HG02970 (cell line): ENCODE results near the gene PKNOX2.

Source experiments
- ATAC-seq: cut with Tn5 transposase; IDR thresholded peaks from one replicate; pipeline ENCODE4 v1.9.1; 2021; ENCODE audit warnings: mild to moderate bottlenecking, moderate library complexity, moderate number of reproducible peaks; ENCODE audit not compliant: unreplicated experiment, low FRiP score

Gene PKNOX2

DNA sequence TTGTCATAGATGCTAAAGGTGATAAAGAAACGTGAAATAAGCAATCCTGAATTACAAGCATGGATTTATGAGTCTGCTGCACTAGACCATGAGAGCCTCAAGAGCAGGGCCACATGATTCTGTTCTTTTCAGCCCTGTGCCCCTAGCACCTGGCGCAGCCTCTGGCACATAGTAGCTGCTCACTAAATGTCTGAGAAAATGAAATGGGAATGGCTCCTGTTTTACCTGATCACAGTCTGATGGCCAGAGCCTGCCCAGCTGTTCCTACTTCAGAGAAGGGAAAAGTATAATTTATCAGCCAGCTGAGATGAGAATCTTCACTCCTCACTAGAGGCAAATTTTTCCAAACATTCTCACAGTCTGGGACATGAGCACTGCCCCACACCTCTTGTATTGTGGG, 10.7 kb upstream of the PKNOX2 start:
- no peak for ATAC-seq

DNA sequence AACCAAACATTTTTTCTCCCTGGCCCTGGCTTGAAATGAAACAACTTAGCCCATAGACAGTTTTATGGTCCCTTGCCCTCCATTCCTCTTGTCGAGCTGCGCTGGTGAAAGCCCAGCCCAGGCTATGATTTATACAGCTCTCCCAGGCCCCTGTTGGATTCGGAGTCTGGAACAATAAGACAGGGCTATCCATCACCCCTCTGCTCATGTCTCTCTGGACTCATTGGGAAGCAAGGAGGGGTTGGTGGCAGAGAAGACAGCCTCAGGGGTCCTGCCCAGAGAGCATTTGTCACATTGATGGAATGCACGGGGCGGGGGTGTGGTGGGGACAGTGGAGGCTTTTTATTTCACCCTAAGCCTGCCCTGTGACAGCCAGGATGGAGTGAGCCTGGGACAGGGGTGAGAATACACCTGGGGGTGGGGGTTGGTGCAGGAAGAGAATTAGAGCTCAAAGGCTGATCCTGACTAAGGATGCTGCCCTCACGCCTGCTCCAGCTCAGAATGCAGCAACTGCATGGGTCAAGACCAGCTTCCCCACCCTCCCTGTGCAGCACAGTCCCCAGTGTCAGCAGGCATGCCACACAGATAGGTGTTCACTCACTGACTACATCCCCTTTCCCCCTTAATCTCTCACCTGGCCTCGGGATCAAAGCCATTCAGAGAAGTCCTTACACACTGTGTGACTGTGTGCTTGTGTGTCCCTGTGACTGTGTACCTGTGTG, 10.0 kb upstream of the PKNOX2 start:
- no peak for ATAC-seq

DNA sequence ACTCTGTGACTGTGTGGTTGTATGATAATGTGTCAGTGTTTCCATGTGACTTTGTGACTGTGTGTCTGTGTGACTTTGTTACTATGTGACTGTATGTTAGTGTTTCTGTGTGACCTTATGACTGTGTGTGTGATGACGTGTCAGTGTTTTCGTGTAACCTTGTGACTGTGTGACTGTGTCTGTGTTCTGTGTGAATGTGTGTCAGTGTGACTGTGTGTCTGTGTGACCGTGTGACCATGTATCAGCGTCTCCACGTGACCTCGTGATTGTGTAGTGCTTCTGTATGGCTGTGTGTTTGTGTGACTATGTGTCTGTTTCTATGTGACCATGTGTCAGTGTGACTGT, 9.5 kb upstream of the PKNOX2 start:
- ATAC-seq, result no peak

DNA sequence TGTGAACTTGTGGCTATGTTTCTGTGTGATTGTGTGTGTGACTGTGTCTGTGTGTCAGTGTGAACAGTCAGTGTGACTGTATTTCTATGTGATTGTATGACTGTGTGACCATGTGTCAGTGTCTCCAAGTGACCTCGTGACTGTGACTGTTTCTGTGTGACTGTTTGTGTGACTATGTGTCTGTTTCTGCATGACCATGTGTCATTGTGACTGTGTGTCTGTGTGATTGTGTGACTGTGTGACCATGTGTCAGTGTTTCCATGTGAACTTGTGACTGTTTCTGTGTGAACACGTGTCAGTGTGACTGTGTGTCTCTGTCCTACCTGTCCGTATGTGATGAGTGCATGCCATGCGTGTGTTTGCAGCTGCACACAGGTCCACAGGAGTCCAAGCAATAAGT, 8.8 kb upstream of the PKNOX2 start:
- no peak for ATAC-seq

DNA sequence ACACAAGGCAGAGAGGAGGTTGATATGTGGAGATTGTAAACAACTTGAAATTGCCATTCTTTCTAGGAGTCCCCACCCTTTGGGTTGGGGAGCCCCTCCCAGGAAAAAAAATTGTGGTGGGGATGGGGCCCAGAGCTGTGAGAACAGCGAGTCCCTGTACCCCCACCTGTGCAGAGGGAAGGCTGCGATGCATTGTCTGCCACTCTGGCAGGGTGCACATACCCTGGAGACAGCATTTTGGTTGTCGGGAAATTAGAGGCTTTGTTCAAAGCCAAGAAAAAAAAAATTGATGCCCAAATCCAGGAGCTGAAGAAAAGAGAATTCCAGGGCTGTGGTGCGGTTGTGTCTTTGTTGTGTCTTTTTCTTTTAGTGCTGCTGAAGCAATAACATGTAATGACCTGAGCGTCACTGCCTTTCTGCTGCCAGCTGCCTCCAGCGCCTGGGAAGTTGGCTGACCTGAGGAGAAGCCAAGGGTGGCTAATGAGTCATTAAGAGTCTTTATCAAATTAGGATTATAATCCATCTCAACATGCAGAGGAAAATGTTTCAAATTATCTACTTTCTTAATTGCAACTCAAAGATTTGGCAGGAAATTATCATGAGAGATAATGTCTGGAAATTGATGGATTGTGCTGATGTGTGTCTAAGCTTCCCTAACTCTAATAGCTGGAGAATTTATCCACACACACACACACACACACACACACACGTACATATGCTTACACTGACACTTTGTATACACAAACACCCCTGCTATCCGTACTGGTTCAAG, 8.0 kb upstream of the PKNOX2 start:
- no peak for ATAC-seq

DNA sequence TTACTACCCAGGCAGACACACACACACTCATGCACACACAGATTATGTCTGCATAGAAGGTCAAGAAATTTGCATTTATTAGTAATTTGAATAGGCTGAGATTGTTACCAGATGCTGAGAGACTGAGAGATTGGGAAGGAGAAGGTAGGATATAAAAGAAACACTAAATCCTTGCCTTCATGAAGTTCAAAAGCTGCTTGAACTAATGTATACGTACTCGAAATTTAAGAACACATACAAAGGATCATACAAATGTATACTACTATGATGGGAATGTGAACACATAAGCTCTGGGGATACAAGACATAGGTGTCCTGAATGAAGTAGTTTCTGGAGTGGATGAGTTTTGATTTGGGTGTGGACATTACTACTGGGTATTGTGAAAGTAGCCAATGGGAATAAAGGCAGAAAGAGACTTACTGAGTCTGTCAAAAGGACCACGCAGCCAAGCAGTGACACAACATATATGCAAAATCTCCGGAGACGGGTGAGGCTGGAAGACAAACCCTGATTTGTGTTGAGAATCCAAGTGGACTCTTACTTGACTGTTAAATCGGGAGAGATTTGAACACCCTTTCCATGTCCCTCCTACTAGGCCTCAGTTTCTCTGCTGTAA, 7.3 kb upstream of the PKNOX2 start:
- ATAC-seq, result no peak

DNA sequence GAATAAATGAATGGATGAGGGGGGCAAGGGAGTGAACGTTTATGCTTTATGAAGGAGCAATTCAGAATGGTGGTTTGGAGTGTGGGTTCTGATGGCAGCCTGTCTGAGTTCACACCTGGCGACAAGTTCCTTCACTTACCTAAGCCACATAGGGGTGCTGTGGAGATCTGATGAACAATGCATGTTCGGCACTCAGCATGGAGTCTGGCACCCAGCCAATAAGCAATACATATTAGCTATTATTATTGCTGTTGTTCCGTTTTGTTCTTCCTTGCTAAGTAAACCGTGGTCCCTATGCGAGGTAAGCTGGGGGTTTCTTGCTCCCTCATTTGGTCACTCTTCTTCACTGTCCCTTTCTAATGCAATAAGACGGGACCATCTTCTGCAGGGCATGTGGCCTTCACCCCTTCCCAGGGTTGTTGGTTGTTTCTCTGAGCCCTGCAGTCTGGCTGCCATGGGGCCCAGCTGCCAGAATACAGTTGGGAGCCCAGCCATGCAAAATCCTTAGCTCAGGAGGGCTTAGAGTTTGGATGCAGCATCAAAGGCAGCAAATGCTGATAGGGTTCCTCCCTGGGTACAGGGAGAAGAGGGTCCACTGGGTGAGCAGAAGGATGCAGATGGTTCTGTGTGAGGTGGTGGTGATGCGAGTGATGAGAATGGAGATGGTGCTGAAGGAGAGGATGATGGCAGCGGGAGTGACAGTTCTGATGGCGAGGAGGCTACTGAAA, 6.4 kb upstream of the PKNOX2 start:
- no peak for ATAC-seq

DNA sequence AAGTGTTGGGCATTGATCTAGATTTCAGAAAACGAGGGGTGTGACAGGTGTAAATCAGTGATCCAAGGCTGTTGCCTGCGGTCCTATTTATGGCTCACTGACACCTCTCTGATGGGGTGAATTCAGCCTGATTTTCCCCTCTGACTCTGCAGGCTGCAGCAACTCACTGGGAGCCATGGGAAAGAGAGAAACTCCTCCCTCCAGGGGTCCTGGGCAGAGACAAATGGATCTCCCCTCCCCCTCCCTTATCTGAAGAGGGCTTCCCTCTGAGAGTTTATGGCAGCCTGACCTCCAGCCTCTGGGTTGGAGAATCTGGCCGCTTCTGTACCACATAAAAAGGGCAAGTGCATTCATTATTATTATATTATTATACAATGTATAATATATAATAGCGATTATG, 1.8 kb upstream of the PKNOX2 start:
- ATAC-seq, result no peak

DNA sequence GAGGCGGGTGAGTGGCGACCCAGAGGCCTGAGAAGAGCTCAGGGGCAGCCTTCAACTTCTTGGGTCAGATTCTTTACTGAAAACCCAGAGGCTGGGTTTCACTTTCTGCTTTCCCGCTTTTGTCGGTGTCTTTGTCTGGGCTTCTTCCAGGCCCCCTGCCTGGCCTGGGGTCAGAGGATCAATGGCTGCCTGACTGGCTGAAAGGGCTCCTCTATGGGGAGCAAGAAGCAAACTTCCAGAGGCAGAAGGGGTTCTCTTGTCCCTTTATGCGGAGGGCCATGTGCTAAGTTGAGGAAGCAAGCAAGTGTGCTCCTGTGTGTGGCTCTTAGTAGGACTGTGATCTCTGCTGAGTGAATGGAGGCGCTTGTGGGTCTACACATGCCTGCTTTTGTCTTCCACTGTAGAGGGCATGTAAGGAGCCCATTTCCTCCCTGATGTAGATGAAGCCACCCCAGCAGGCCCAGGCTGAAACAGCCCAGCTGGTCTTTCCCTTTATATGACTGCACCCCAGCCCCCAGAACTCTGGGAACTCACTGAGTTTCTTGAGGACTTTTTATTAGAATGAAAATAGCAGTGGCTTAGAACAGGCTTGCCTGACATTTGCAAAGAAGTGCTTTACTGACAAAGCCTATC, 1.0 kb upstream of the PKNOX2 start:
- ATAC-seq, result no peak

DNA sequence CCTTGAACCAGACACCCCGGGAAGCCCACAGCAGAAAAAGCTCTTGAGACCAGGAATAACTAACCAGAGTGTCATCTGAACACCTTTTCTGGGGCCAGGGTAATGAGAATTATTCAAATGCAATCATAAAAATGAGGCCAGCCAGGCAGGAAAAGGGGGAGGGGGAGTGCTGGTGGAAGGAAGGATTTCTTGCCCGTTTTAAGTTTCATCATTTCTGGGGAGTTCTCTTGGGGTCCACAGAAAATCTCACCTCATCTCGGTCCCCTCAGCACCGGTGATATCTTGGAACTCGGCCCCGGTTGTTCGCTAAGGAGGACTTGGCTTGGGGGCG, 495 bp upstream of the PKNOX2 start:
- ATAC-seq, result no peak

DNA sequence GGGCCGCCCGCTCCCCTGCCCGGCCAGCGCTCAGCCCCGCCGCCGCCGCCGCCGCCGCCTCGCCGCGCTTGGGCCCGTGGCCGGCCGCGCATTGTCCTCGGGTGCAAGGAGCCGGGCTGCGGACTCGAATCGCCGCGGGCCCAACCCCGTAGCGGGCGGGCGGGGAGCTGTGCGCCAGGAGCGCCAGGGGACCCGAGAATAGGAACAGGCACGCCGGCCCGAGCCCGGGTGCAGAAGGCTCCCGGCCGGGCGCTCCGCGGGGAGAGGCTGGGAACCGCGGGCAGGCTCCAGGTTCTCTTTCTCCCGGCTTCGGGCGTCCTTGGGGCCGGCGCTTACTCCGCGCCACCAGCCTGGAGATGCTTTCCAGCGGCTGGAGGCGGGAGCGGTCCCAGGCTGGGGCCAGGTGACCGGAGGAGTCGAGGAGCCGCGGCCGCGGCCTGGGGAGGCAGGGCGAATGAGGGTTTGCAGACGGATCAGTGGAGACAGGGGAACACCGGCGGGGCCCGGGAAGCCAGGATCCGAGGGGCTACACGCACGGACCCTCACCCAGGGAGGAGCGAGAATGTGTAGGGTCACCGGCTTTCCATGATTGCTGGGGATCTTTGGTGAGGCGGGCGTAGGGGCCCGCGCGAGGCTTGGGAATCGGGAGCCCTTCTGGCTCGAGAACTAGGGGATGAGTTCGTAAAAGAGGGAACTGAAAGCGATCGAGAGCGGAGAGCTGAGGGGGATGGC, 726 bp downstream of the PKNOX2 start:
- no peak for ATAC-seq

DNA sequence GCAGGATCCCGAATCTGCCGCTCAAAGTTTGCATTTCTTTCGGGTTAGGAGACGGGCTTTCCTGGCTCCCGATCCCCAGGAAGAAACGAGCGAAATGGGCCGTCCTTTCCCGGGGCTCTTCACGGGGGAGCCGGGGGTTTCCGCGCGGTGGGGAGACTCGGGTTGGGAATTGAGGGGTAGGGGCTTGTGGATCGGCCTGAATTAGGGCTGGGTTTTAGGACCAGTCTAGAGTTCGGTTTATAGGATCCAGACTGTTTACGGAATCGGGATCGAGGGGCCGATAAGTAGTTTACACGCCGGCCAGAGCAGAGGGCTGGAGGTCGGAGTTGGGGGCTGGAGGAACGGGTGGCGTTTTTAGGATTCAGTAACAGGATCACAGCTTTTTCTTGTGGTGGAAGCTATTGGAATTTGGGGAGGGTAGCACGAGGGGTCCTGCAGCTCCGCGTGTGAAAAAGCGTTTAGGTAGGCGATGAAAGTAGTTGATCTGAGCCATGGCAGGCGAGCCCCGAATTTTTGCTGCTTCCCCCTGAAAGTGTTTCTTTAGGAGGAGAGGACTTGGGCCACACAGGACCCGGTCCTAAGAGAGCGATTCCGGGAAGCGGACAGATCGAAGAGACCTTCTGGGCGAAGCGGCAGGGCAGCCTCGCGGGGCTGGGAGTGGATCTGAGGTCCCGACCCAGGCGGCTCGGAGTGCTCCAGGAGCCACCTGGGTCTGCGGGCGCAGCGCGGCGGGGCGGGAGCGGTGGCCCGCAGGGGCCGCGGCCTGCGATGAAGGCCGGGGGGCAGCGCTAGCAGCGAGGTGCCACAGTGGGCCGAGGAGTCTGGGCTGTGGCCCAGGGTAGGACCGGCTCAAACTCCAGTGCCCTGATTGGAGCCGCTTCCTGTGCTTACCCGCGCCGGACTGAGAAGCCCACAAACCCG, 1.6 kb downstream of the PKNOX2 start:
- ATAC-seq, result no peak

DNA sequence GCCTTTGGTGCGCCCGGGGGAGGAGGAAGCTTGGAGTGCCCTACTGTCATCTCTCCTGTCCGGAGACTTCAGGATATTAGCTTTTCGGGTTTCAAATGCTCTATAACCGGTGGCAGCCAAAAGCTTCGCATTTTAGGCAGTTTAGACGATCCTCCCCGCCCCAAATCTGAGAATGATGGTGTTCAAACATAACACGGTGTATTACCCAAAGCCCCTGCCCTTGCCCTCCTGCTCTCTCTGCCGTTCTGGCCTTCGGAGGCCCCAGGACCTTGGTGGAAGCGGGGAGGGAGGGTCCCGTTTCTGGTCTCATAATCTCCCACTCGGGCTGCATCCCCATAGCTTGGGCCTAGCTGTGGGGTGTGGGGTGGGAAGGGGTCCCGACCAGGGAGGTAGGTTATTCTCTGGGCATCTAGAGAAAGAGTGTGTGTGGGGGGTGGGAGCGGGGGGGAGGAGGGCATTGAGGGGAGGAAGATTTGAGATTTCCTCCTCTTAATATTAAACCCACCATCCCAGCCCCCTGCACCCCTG, 2.3 kb downstream of the PKNOX2 start:
- ATAC-seq, result no peak

DNA sequence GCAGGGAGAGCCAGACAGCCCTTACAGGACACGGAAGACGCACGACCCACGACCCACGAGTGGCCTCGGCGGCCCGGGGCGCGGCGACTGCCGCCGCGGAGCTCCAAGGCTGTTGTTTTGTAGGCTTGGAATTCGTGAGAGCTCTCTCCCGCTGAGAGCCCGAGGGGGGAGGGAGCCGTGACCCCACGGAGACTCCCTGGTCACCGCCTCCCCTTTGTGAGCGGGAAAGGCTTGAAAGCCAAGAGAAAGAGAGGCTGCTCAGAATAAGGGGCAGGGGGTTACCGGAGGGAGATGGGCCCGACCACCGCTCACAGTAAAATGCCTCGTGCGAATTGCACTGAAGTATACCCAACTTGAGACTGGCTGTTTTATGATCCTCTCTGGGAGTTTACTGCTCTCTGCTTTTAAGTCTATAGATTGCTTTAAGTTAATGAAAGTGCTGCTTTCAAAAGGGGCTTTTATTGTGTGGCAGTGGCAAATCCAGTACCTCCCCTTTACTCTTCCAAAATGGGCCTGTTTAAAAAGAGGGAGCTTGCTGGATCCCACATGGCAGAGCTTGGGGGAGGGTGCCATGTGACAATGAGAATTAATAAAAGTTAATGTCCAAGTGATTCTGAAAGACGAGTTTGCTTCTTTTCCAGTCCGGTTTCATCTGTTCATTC, 2.9 kb downstream of the PKNOX2 start:
- ATAC-seq, result no peak

DNA sequence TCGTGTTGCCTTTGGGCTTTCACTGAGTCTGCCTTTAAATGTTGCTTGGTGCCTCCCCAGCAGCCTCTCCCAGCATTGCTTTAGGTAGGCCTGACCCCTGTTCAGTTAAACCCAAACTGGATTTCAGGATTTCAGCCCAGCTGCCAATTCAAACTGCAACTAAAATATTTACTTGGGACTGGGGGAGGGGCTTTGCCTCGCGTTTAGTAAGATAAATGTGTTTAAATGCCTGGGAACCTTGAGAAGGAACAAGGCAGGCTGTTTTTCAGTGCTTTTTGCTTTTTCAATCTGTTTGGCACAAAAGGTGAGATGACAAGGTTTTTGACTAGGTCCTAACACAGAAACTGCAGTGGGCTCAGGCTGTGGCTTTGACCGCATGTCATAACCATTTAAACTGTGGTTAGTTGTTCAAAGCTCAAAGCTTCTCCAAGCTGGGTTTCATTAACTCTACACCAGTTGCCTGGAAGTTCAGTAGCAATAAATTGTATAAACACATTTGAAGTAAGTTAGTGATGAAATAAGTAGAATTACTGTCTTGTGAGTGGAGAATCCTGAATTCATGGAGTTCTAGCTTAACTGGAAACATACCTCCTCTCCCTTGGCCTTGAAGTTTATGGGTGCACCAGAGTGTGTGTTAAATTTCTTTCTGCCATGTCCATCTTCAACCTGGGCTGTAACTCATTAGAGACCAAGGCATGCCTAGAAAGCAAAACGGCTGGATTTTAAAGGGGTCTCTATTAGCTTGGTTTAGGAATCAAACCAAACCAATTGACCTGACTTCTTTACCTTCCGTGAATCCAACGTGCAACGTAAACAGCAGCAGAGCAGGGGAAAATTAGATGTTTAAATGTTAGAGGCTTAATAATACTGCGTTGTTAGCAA, 3.6 kb downstream of the PKNOX2 start:
- ATAC-seq, result no peak

DNA sequence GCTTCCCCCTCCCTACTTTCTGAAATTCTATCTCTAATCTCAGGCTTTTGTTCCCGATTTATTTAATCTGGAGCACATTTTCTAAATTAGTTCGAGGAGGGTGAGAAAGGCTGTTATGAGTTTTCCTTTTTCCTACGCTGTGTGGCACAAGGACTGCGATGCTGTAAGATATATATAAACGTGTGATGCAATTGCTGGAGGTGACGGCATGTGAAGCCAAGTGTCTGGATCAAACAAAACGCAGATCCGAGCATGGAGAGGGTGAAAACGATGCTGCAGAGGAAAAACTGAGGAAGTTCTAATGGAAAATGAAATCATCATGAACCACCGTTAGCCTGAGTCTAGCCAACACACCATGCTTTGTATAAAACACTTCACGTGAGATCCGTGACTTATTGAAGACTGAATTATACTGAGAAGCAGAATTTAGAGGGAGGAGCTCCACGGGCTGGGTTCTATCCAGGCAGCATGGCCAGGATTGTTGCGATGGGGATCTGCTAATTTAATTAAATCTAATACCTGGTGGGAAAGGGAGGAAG, 4.4 kb downstream of the PKNOX2 start:
- ATAC-seq, result no peak

DNA sequence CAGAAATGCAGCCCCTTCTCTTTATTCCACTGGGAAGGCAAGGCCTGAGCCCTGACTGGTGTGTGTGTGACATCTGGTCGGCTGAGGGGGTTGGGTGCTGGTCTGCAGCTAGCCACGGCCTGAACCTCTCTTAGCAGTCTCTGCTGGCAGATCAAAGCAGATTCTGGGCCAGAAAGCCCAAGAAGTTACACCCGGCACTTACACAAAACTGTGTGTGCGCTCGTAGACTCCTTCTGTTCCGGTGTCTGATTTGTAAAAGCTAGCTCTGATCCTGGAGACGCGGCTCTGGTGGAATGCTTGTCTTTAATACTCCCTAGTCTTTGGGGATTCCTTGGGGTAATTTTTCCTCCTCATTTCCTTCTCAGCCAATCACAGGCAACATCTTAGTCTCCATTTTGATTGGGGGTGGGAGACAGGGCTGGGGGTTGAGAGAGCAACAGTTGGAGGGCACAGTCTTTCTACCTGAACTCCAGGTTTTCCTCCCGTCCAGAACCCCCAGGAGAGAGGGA, 5.5 kb downstream of the PKNOX2 start:
- no peak for ATAC-seq
